Nephron progenitor cell (in vitro differentiated cells): Measurements from ENCODE around the gene NUMA1.

ENCODE experiments used
- DNase-seq: peaks from one replicate; pipeline ENCODE4 v3.0.0; 2021
- H3K27ac Mint-ChIP-seq: 2 replicates; pipeline ENCODE4 v1.8.0; 2021; ENCODE audit warnings: mild to moderate bottlenecking, moderate library complexity, mixed read lengths
- H3K27me3 Mint-ChIP-seq: 2 replicates; pipeline ENCODE4 v1.8.0; 2021; ENCODE audit warnings: mild to moderate bottlenecking, low read depth, mixed read lengths; ENCODE audit not compliant: poor library complexity
- H3K36me3 Mint-ChIP-seq: 2 replicates; pipeline ENCODE4 v1.8.0; 2021; ENCODE audit warnings: low read depth, mixed read lengths
- H3K4me1 Mint-ChIP-seq: 2 replicates; pipeline ENCODE4 v1.8.0; 2021; ENCODE audit warnings: mixed read lengths
- H3K4me3 Mint-ChIP-seq: 2 replicates; pipeline ENCODE4 v1.8.0; 2021; ENCODE audit warnings: mild to moderate bottlenecking, moderate library complexity, mixed read lengths
- H3K9me3 Mint-ChIP-seq: 2 replicates; pipeline ENCODE4 v1.8.0; 2021; ENCODE audit warnings: mild to moderate bottlenecking, moderate library complexity, mixed read lengths
- CTCF ChIP-seq: fragments of 200-600 bp; sonication (generic); IDR thresholded peaks from 2 replicates; pipeline ENCODE4 v1.5.0; 2021; ENCODE audit warnings: antibody characterized with exemption

The NUMA1 gene

GRCh38 chr11:72001834-72002591 lies 78.3 kb downstream of the NUMA1 start:
- no peak for DNase-seq
- Mint-ChIP-seq H3K4me3 (no peak overlapping the region), H3K9me3 (no peaks in the 10 kb centered on the region), H3K27ac (peak overlapping the region; percentile 91), H3K36me3 (peaks cover 27% of the 10 kb centered on the region), H3K4me1 (peaks cover 10% of the 10 kb centered on the region), H3K27me3 (no peaks in the 10 kb centered on the region)
- no peak for TF ChIP-seq CTCF

- peak overlapping the region; percentile 77 for H3K27ac Mint-ChIP-seq
- no peaks in the 10 kb centered on the region for H3K9me3 Mint-ChIP-seq
- H3K4me3 Mint-ChIP-seq, result no peak overlapping the region
Observed at GRCh38 chr11:72001285-72001684, 79.1 kb downstream of the NUMA1 start.

GRCh38 chr11:72000202-72000867 lies 80.0 kb downstream of the NUMA1 start:
- H3K4me3 Mint-ChIP-seq, result no peak overlapping the region
- no peak overlapping the region for H3K27ac Mint-ChIP-seq
- H3K9me3 Mint-ChIP-seq, result no peaks in the 10 kb centered on the region
- peaks cover 12% of the 10 kb centered on the region for H3K36me3 Mint-ChIP-seq
- TF ChIP-seq CTCF, result no peak
- no peak for DNase-seq
- H3K4me1 Mint-ChIP-seq, result peaks cover 10% of the 10 kb centered on the region
- no peaks in the 10 kb centered on the region for H3K27me3 Mint-ChIP-seq

More at GRCh38 chr11:72001285-72001684, 79.1 kb downstream of the NUMA1 start:
- TF ChIP-seq CTCF, result no peak
- Mint-ChIP-seq H3K27me3 (no peaks in the 10 kb centered on the region), H3K36me3 (peaks cover 19% of the 10 kb centered on the region), H3K4me1 (peaks cover 10% of the 10 kb centered on the region)
- no peak for DNase-seq

GRCh38 chr11:71999798-72000197 lies 80.5 kb downstream of the NUMA1 start:
- Mint-ChIP-seq H3K9me3 (no peaks in the 10 kb centered on the region), H3K36me3 (peaks cover 10% of the 10 kb centered on the region), H3K27ac (peak overlapping the region; percentile 86), H3K27me3 (no peaks in the 10 kb centered on the region), H3K4me1 (peaks cover 10% of the 10 kb centered on the region), H3K4me3 (no peak overlapping the region)
- no peak for TF ChIP-seq CTCF
- DNase-seq, result no peak

GRCh38 chr11:71999362-71999761 lies 81.0 kb downstream of the NUMA1 start:
- DNase-seq, result no peak
- H3K4me3 Mint-ChIP-seq, result no peak overlapping the region
- no peak for TF ChIP-seq CTCF
- H3K36me3 Mint-ChIP-seq, result peaks cover 14% of the 10 kb centered on the region
- H3K4me1 Mint-ChIP-seq, result peaks cover 10% of the 10 kb centered on the region
- H3K9me3 Mint-ChIP-seq, result no peaks in the 10 kb centered on the region
- peak overlapping the region; percentile 86 for H3K27ac Mint-ChIP-seq
- no peaks in the 10 kb centered on the region for H3K27me3 Mint-ChIP-seq
